ENCODE data around the gene UAP1.

The UAP1 gene

DNA sequence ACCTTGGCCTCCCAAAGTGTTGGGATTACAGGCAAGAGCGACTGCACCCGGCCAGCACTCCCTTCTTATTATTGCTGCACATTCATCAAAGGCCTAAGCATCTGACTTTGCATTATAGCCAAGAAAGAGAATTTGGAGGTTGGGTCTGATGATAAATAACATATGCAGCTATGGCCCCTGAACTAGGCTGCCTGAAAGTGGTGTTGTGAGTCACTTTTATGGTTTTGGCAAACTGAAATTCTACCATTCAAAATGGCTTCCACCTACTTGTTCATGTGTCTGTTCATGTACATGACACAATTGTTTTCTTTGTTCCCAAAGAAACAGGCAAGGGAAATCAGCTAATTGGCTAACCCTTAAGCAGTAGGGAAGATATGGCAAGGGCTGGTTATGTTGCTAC, 25.0 kb upstream of the UAP1 start:
- H3K36me3 ChIP-seq, result no peaks in the 10 kb centered on the region
- no peak for DNase-seq
- no peaks in the 10 kb centered on the region for H3K27me3 ChIP-seq (ENCODE audit: insufficient read depth, low read depth, severe bottlenecking)
- no peak overlapping the region for H3K4me3 ChIP-seq (ENCODE audit: low read depth, low read length)
- no peaks in the 10 kb centered on the region for H3K9me3 ChIP-seq (ENCODE audit: severe bottlenecking)
- no peak overlapping the region for H3K27ac ChIP-seq
- TF ChIP-seq, protein P1, sequence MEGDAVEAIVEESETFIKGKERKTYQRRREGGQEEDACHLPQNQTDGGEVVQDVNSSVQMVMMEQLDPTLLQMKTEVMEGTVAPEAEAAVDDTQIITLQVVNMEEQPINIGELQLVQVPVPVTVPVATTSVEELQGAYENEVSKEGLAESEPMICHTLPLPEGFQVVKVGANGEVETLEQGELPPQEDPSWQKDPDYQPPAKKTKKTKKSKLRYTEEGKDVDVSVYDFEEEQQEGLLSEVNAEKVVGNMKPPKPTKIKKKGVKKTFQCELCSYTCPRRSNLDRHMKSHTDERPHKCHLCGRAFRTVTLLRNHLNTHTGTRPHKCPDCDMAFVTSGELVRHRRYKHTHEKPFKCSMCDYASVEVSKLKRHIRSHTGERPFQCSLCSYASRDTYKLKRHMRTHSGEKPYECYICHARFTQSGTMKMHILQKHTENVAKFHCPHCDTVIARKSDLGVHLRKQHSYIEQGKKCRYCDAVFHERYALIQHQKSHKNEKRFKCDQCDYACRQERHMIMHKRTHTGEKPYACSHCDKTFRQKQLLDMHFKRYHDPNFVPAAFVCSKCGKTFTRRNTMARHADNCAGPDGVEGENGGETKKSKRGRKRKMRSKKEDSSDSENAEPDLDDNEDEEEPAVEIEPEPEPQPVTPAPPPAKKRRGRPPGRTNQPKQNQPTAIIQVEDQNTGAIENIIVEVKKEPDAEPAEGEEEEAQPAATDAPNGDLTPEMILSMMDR (IDR thresholded peaks at IDR 0.05; ENCODE audit: low read depth, low read length), result no peak

DNA sequence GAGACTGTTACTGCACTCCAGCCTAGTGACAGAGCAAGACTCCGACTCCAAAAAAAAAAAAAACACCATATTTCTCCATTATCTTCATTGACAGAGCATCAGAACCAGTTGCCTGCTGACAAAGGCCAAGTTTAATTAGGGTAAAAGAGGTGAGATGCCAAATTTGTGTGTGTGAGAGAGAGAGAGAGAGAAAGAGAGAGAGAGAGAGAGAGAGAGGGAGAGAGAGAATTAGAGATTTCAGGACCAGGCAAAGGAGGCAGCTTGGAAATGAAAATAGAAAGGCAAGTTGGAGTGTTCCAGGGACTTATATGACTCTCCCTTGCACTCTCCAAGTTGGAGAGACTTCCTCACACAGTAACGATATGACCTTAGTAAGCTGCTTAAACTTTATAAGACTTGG, 24.3 kb upstream of the UAP1 start:
- Histone ChIP-seq H3K27ac (no peak overlapping the region), H3K36me3 (no peaks in the 10 kb centered on the region), H3K4me3 (ENCODE audit: low read depth, low read length) (no peak overlapping the region), H3K9me3 (ENCODE audit: severe bottlenecking) (no peaks in the 10 kb centered on the region), H3K27me3 (ENCODE audit: insufficient read depth, low read depth, severe bottlenecking) (no peaks in the 10 kb centered on the region)
- no peak for DNase-seq
- TF ChIP-seq, protein P1 (IDR thresholded peaks at IDR 0.05; ENCODE audit: low read depth, low read length), result no peak

DNA sequence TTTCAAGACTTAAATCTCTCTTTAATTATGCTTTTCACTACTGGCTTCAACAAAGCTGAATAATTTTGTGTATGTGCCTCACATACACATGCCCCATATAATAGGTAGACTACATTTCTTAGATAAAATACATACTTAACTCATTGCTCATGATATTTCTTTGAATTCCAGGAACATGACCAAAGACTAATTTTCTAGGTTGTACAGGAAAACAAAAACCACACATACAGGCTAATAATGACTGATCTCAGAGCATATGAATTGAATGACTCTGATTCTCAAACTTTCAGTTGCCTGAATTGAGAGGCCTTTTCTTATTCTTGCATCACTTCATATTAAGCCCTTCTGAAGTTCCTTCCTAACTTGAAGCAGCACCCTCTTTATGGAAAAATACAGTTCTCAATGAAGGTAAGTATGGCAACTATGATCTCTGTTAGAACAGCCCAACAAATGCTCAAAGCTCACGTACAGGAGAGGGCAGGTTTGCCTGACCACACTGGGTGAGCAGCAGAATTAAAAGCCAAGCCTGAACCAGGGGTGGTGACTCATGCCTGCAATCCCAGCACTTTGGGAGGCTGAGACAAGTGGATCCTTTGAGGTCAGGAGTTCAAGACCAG, 22.6 kb upstream of the UAP1 start:
- Histone ChIP-seq H3K4me3 (ENCODE audit: low read depth, low read length) (no peak overlapping the region), H3K27me3 (ENCODE audit: insufficient read depth, low read depth, severe bottlenecking) (no peaks in the 10 kb centered on the region), H3K9me3 (ENCODE audit: severe bottlenecking) (peaks cover 4% of the 10 kb centered on the region), H3K36me3 (no peaks in the 10 kb centered on the region), H3K27ac (no peak overlapping the region)
- TF ChIP-seq, protein P1 (IDR thresholded peaks at IDR 0.05; ENCODE audit: low read depth, low read length), result no peak
- DNase-seq, result no peak

GRCh38 chr1:162541619-162542141, 19.8 kb upstream of the UAP1 start:
- Histone ChIP-seq H3K27me3 (ENCODE audit: insufficient read depth, low read depth, severe bottlenecking) (no peaks in the 10 kb centered on the region), H3K36me3 (no peaks in the 10 kb centered on the region), H3K9me3 (ENCODE audit: severe bottlenecking) (peaks cover 4% of the 10 kb centered on the region), H3K27ac (no peak overlapping the region), H3K4me3 (ENCODE audit: low read depth, low read length) (no peak overlapping the region)
- DNase-seq, result no peak
- TF ChIP-seq, protein P1 (IDR thresholded peaks at IDR 0.05; ENCODE audit: low read depth, low read length), result no peak

DNA sequence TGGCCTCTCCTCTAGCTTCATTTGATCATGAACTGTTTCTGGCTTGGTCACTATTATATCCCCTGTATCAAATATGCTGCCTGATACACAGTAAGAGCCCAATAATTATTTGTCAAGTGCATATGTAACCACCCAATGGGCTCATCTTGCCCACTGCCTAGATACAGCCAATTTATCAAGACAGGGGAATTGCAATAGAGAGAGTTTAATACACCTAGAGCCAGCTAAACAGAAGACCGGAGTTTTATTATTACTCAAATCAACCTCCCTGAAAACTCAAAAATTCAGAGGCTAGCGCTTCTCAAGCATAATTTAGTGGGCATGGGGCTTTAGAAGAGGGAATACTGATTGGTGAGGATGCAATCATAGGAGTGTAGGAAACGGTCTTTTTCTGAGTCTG, 18.3 kb upstream of the UAP1 start:
- Histone ChIP-seq H3K27ac (no peak overlapping the region), H3K36me3 (no peaks in the 10 kb centered on the region), H3K4me3 (ENCODE audit: low read depth, low read length) (no peak overlapping the region), H3K27me3 (ENCODE audit: insufficient read depth, low read depth, severe bottlenecking) (no peaks in the 10 kb centered on the region), H3K9me3 (ENCODE audit: severe bottlenecking) (peaks cover 4% of the 10 kb centered on the region)
- TF ChIP-seq, protein P1 (IDR thresholded peaks at IDR 0.05; ENCODE audit: low read depth, low read length), result no peak
- DNase-seq, result no peak

GRCh38 chr1:162548170-162548569, 13.4 kb upstream of the UAP1 start:
- TF ChIP-seq, protein P1 (IDR thresholded peaks at IDR 0.05; ENCODE audit: low read depth, low read length), result no peak
- Histone ChIP-seq H3K9me3 (ENCODE audit: severe bottlenecking) (peaks cover 2% of the 10 kb centered on the region), H3K4me3 (ENCODE audit: low read depth, low read length) (no peak overlapping the region), H3K27me3 (ENCODE audit: insufficient read depth, low read depth, severe bottlenecking) (no peaks in the 10 kb centered on the region), H3K27ac (no peak overlapping the region), H3K36me3 (no peaks in the 10 kb centered on the region)
- no peak for DNase-seq

Data from WERI-Rb-1 (cell line).